ENCODE data around the gene NSD2.

Gene NSD2

DNA sequence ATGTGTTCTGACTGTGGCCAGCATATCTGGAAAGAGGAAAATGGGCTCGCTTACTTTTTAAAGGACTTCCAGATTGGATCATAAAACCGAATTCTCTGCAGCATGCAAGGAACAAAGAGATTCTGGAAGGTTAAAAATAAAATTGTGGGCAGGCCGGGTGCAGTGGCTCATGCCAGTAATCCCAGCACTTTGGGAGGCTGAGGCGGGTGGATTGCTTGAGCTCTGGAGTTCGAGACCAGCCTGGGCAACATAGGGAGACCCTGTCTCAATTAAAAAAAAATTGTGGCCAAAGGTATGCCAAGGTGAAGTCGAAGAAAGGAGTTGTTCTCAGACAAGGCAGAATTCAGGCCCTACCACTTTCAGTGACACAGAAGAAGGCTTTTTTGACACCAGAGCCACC lies 99.7 kb downstream of the NSD2 start:
- no peak overlapping the region for H3K27ac ChIP-seq (ENCODE audit: low read length)
- no peak overlapping the region for H3K4me3 ChIP-seq (ENCODE audit: low read length in 2 of 2)
- H3K27me3 ChIP-seq (ENCODE audit: control insufficient read depth in 1 of 2, insufficient read depth in 2 of 2, low read length in 2 of 2), result no peaks in the 10 kb centered on the region
- H3K9me3 ChIP-seq (ENCODE audit: control insufficient read depth in 2 of 2, low read length in 2 of 2), result no peaks in the 10 kb centered on the region
- H3K36me3 ChIP-seq (ENCODE audit: control insufficient read depth in 2 of 2, insufficient read depth in 2 of 2, low read length in 2 of 2), result peaks cover 19 to 25% of the 10 kb centered on the region in 2 donors
- no peak overlapping the region for H3K9ac ChIP-seq (ENCODE audit: low read length in 2 of 2)
- no peaks in the 10 kb centered on the region for H3K4me1 ChIP-seq (ENCODE audit: control insufficient read depth, insufficient read depth, low read length)

- Histone ChIP-seq H3K4me1 (ENCODE audit: control insufficient read depth, insufficient read depth, low read length) (no peaks in the 10 kb centered on the region), H3K9me3 (ENCODE audit: control insufficient read depth in 2 of 2, low read length in 2 of 2) (no peaks in the 10 kb centered on the region), H3K4me3 (ENCODE audit: low read length in 2 of 2) (no peak overlapping the region), H3K36me3 (ENCODE audit: control insufficient read depth in 2 of 2, insufficient read depth in 2 of 2, low read length in 2 of 2) (peaks cover 26 to 30% of the 10 kb centered on the region in 2 donors), H3K9ac (ENCODE audit: low read length in 2 of 2) (no peak overlapping the region), H3K27ac (ENCODE audit: low read length) (no peak overlapping the region), H3K27me3 (ENCODE audit: control insufficient read depth in 1 of 2, insufficient read depth in 2 of 2, low read length in 2 of 2) (no peaks in the 10 kb centered on the region)
Measured at GRCh38 chr4:1971456-1972200, 100.4 kb downstream of the NSD2 start.

DNA sequence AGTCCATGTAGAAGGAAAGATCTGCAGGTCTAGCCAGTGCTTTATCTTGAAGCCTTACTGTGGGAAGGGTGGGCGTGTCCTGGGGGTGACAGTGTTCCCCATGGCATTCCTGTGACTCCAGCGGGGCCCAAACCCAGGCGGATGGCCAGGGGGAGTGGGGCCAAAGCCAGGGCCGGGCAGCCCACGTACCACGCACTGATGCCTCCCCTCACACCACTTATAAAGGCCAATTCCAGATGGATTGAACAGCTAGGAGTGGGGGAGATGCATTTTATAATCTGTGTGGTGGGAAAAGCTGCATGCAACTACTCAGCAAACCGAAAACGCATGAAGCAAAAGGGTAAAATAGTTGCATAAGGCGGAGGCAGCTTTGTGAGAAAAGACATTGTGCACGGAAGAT lies 101.2 kb downstream of the NSD2 start:
- H3K9ac ChIP-seq (ENCODE audit: low read length in 2 of 2), result no peak overlapping the region
- H3K36me3 ChIP-seq (ENCODE audit: control insufficient read depth in 2 of 2, insufficient read depth in 2 of 2, low read length in 2 of 2), result peaks cover 31 to 36% of the 10 kb centered on the region in 2 donors
- H3K4me1 ChIP-seq (ENCODE audit: control insufficient read depth, insufficient read depth, low read length), result no peaks in the 10 kb centered on the region
- no peaks in the 10 kb centered on the region for H3K9me3 ChIP-seq (ENCODE audit: control insufficient read depth in 2 of 2, low read length in 2 of 2)
- H3K4me3 ChIP-seq (ENCODE audit: low read length in 2 of 2), result no peak overlapping the region
- H3K27ac ChIP-seq (ENCODE audit: low read length), result no peak overlapping the region
- H3K27me3 ChIP-seq (ENCODE audit: control insufficient read depth in 1 of 2, insufficient read depth in 2 of 2, low read length in 2 of 2), result no peaks in the 10 kb centered on the region

GRCh38 chr4:1973218-1973617 lies 102.0 kb downstream of the NSD2 start:
- no peaks in the 10 kb centered on the region for H3K27me3 ChIP-seq (ENCODE audit: control insufficient read depth in 1 of 2, insufficient read depth in 2 of 2, low read length in 2 of 2)
- H3K4me3 ChIP-seq (ENCODE audit: low read length in 2 of 2), result no peak overlapping the region
- no peak overlapping the region for H3K9ac ChIP-seq (ENCODE audit: low read length in 2 of 2)
- H3K9me3 ChIP-seq (ENCODE audit: control insufficient read depth in 2 of 2, low read length in 2 of 2), result no peaks in the 10 kb centered on the region
- H3K4me1 ChIP-seq (ENCODE audit: control insufficient read depth, insufficient read depth, low read length), result no peaks in the 10 kb centered on the region
- peaks cover 31 to 39% of the 10 kb centered on the region in 2 donors for H3K36me3 ChIP-seq (ENCODE audit: control insufficient read depth in 2 of 2, insufficient read depth in 2 of 2, low read length in 2 of 2)
- no peak overlapping the region for H3K27ac ChIP-seq (ENCODE audit: low read length)

DNA sequence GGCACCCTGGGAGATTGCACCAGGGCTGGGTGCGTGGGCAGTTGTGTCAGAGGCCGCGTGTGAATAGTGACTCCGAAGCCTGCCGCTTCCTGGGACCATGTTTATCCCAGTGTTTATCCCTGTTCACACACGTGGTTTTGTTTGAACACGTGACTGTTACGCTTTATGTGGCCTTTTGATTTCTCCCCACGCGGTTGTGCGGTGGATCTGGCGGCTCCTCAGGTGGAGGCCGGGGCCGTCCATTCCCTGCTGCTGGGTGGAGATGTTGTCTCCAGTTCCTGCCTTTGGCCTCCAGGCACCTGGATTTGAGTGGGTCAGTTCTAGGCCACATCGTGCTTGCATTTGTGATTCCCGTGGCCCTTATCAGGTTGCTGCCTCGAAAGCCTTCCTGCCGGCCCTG lies 102.5 kb downstream of the NSD2 start:
- Histone ChIP-seq H3K27ac (ENCODE audit: low read length) (no peak overlapping the region), H3K4me3 (ENCODE audit: low read length in 2 of 2) (no peak overlapping the region), H3K4me1 (ENCODE audit: control insufficient read depth, insufficient read depth, low read length) (no peaks in the 10 kb centered on the region), H3K9ac (ENCODE audit: low read length in 2 of 2) (no peak overlapping the region), H3K36me3 (ENCODE audit: control insufficient read depth in 2 of 2, insufficient read depth in 2 of 2, low read length in 2 of 2) (peaks cover 31 to 41% of the 10 kb centered on the region in 2 donors), H3K27me3 (ENCODE audit: control insufficient read depth in 1 of 2, insufficient read depth in 2 of 2, low read length in 2 of 2) (no peaks in the 10 kb centered on the region), H3K9me3 (ENCODE audit: control insufficient read depth in 2 of 2, low read length in 2 of 2) (no peaks in the 10 kb centered on the region)

GRCh38 chr4:1974840-1975239 lies 103.6 kb downstream of the NSD2 start:
- H3K9ac ChIP-seq (ENCODE audit: low read length in 2 of 2), result no peak overlapping the region
- no peak overlapping the region for H3K4me3 ChIP-seq (ENCODE audit: low read length in 2 of 2)
- H3K36me3 ChIP-seq (ENCODE audit: control insufficient read depth in 2 of 2, insufficient read depth in 2 of 2, low read length in 2 of 2), result peaks cover 31 to 46% of the 10 kb centered on the region in 2 donors
- H3K27ac ChIP-seq (ENCODE audit: low read length), result no peak overlapping the region
- H3K4me1 ChIP-seq (ENCODE audit: control insufficient read depth, insufficient read depth, low read length), result no peaks in the 10 kb centered on the region
- no peaks in the 10 kb centered on the region for H3K27me3 ChIP-seq (ENCODE audit: control insufficient read depth in 1 of 2, insufficient read depth in 2 of 2, low read length in 2 of 2)
- H3K9me3 ChIP-seq (ENCODE audit: control insufficient read depth in 2 of 2, low read length in 2 of 2), result no peaks in the 10 kb centered on the region

DNA sequence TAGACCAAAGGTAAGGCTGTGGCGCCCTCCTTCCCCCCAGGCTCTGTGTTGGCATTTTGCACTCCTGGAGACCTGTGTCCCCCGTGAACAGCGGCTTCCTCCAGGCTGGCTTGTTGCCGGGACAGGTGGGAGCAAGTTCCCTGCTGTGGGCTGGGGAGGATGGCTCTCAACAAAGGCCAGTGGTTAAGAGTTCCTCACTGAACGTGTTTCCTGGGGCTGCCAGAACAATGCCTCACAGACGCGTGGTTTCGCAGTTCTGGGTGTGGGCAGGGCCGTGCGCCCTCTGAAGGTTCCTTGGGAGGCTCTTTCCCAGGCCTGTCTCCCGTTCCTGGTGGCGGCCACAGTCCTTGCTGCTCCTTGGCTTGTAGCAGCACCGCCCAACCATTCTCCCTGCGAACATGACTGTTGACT lies 104.2 kb downstream of the NSD2 start:
- no peaks in the 10 kb centered on the region for H3K4me1 ChIP-seq (ENCODE audit: control insufficient read depth, insufficient read depth, low read length)
- H3K9me3 ChIP-seq (ENCODE audit: control insufficient read depth in 2 of 2, low read length in 2 of 2), result no peaks in the 10 kb centered on the region
- H3K36me3 ChIP-seq (ENCODE audit: control insufficient read depth in 2 of 2, insufficient read depth in 2 of 2, low read length in 2 of 2), result peaks cover 30 to 50% of the 10 kb centered on the region in 2 donors
- H3K27ac ChIP-seq (ENCODE audit: low read length), result no peak overlapping the region
- no peak overlapping the region for H3K4me3 ChIP-seq (ENCODE audit: low read length in 2 of 2)
- no peaks in the 10 kb centered on the region for H3K27me3 ChIP-seq (ENCODE audit: control insufficient read depth in 1 of 2, insufficient read depth in 2 of 2, low read length in 2 of 2)
- H3K9ac ChIP-seq (ENCODE audit: low read length in 2 of 2), result no peak overlapping the region

- no peak overlapping the region for H3K4me3 ChIP-seq (ENCODE audit: low read length in 2 of 2)
- no peak overlapping the region for H3K27ac ChIP-seq (ENCODE audit: low read length)
- H3K4me1 ChIP-seq (ENCODE audit: control insufficient read depth, insufficient read depth, low read length), result no peaks in the 10 kb centered on the region
- H3K9ac ChIP-seq (ENCODE audit: low read length in 2 of 2), result no peak overlapping the region
- H3K27me3 ChIP-seq (ENCODE audit: control insufficient read depth in 1 of 2, insufficient read depth in 2 of 2, low read length in 2 of 2), result no peaks in the 10 kb centered on the region
- H3K9me3 ChIP-seq (ENCODE audit: control insufficient read depth in 2 of 2, low read length in 2 of 2), result no peaks in the 10 kb centered on the region
- H3K36me3 ChIP-seq (ENCODE audit: control insufficient read depth in 2 of 2, insufficient read depth in 2 of 2, low read length in 2 of 2), result peaks cover 27 to 53% of the 10 kb centered on the region in 2 donors
Measured at GRCh38 chr4:1975880-1976279, 104.7 kb downstream of the NSD2 start.

DNA sequence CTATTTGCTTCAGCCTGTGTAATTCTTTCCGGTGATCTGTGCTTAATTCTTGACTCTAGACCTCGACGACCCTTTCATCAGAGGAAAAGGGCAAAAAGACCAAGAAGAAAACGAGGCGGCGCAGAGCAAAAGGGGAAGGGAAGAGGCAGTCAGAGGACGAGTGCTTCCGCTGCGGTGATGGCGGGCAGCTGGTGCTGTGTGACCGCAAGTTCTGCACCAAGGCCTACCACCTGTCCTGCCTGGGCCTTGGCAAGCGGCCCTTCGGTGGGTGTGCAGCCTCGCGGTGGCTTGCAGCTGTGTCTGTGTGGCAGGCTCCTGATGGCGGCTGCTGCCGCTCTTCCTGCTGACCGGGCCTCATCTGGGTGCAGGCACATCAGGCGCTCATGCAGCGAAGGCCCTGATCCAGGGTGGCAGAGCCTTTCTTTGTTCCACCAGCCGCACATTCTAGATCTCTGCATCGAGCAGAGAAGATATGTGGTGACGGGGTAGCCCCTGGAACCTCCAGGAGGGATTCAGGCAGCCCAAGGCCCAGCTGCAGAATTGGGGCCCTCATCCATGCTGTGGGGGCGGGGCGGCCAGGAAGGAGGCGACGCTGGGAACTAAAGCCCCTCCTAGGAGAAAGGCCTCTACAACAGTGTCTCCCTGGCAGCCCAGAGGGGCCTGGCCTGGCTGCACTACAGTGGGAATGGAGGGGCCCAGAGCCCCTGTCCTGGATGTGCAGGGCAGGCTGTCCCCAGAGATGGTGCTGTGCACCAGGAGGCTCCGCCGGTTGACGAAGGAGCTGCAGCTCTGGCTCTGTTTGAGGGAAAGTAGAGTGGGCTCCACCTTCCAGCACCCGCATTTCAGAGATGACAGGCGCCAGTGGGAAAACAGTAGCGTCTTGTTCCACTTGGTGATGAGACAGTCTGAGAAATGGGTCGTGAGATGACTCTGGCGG lies 105.5 kb downstream of the NSD2 start:
- H3K27ac ChIP-seq (ENCODE audit: low read length), result no peak overlapping the region
- H3K36me3 ChIP-seq (ENCODE audit: control insufficient read depth in 2 of 2, insufficient read depth in 2 of 2, low read length in 2 of 2), result peaks cover 34 to 60% of the 10 kb centered on the region in 2 donors
- no peak overlapping the region for H3K9ac ChIP-seq (ENCODE audit: low read length in 2 of 2)
- no peaks in the 10 kb centered on the region for H3K4me1 ChIP-seq (ENCODE audit: control insufficient read depth, insufficient read depth, low read length)
- H3K9me3 ChIP-seq (ENCODE audit: control insufficient read depth in 2 of 2, low read length in 2 of 2), result no peaks in the 10 kb centered on the region
- H3K4me3 ChIP-seq (ENCODE audit: low read length in 2 of 2), result no peak overlapping the region
- no peaks in the 10 kb centered on the region for H3K27me3 ChIP-seq (ENCODE audit: control insufficient read depth in 1 of 2, insufficient read depth in 2 of 2, low read length in 2 of 2)

DNA sequence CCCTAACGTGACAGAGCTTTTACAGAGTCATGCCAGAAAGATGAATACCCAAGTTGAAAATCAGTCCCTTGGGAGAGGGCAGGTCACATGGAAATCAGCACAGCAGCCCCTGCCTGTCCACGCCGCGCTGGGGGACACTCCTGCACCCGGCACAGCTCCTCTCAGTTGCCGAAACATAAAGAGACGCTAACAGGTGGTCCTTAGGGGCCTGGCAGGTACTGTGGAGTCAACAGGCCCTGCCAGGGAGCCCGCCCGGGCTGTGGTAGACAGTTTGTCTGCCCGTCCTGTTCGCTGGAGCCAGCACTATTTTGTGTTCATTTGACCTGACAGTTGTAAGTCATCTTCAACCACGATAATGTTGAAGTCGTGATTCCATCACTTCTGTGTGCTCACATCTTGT lies 107.0 kb downstream of the NSD2 start:
- no peaks in the 10 kb centered on the region for H3K4me1 ChIP-seq (ENCODE audit: control insufficient read depth, insufficient read depth, low read length)
- H3K9me3 ChIP-seq (ENCODE audit: control insufficient read depth in 2 of 2, low read length in 2 of 2), result no peaks in the 10 kb centered on the region
- peaks cover 46 to 65% of the 10 kb centered on the region in 2 donors for H3K36me3 ChIP-seq (ENCODE audit: control insufficient read depth in 2 of 2, insufficient read depth in 2 of 2, low read length in 2 of 2)
- no peak overlapping the region for H3K27ac ChIP-seq (ENCODE audit: low read length)
- no peak overlapping the region for H3K4me3 ChIP-seq (ENCODE audit: low read length in 2 of 2)
- H3K9ac ChIP-seq (ENCODE audit: low read length in 2 of 2), result no peak overlapping the region
- no peaks in the 10 kb centered on the region for H3K27me3 ChIP-seq (ENCODE audit: control insufficient read depth in 1 of 2, insufficient read depth in 2 of 2, low read length in 2 of 2)
